ENCODE measurements around the gene ENG.

The ENG gene

DNA sequence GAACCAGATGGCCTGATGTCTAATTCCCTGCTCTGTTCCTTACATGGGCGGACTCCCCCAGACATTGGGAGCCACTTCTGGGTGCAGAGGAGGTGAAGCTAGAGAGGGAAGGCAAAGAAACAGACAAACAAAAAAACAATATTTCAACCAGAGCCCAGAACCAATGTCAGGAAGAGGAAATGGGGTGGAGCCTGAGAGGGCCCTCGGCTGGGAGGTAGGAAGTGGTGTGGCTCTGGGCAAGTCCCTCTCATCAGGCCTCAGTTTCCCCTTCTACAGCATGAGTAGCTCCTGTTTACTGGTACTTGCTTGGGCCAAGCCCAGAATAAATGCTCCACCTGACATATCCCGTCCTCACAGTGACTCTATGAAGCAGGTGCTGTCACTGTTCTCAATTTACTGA, 87.0 kb downstream of the ENG start:
- DNase-seq (ENCODE audit: extremely low spot score, insufficient read length, low read depth) = no peak
- FAIRE-seq = no peak

DNA sequence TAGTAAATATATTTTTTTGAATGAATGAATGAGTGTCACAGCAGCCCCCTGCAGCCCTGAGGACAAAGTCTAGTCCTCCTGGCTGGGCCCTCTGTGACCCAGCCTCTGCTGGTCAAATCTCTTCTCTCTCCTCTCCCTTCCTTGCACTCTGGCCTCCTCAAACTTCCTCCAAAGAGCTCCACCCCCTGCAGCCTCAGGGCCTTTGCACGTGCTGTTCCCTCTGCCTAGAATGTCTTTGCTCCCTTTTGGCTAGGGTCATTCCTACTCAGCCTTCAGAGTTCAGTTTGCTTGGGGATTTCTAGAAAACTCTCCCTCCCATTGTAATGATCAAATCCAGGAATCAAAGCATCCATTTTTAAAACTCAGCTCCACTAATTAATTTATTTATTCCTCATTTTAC, 89.0 kb downstream of the ENG start:
- DNase-seq (ENCODE audit: extremely low spot score, insufficient read length, low read depth) = no peak
- no peak for FAIRE-seq

Measured in GM18507 (cell line).